ENCODE measurements around the gene HECW1. TPM values are rescaled to one million over a fixed set of nuclear protein-coding genes. Genes with fewer than 3 reads are reported as not detected.

HECW1 gene
- total RNA-seq, 3 donors from 2014 or later = 0.76 to 1.6 (median 1.2) TPM

DNA sequence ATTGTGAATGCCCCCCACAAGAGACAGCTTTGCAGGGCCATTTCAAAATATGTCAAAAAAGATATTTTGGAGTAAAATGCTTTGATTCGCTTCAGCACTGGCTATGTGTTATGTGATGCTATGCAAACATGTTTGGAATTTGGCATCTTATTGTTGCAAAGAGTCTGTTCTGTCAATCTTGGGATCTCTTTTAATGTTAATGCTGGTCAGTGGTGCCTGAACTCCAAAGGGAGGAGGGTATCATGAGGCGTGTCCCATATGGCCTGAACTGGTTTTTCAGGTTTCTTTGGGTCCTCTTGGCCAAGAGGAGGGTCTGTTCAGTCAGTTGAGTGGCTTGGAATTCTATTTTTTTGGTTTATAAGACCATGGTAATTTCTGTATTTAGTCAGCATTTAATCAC, 81.4 kb downstream of the HECW1 start:
- H3K4me3 ChIP-seq = no peak overlapping the region
- TF ChIP-seq, protein P1, sequence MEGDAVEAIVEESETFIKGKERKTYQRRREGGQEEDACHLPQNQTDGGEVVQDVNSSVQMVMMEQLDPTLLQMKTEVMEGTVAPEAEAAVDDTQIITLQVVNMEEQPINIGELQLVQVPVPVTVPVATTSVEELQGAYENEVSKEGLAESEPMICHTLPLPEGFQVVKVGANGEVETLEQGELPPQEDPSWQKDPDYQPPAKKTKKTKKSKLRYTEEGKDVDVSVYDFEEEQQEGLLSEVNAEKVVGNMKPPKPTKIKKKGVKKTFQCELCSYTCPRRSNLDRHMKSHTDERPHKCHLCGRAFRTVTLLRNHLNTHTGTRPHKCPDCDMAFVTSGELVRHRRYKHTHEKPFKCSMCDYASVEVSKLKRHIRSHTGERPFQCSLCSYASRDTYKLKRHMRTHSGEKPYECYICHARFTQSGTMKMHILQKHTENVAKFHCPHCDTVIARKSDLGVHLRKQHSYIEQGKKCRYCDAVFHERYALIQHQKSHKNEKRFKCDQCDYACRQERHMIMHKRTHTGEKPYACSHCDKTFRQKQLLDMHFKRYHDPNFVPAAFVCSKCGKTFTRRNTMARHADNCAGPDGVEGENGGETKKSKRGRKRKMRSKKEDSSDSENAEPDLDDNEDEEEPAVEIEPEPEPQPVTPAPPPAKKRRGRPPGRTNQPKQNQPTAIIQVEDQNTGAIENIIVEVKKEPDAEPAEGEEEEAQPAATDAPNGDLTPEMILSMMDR (IDR thresholded peaks at IDR 0.05) = no peak
- no peaks in the 10 kb centered on the region for H3K9me3 ChIP-seq
- DNase-seq (no peak), ATAC-seq (no peak)
- no peaks in the 10 kb centered on the region for H3K36me3 ChIP-seq (ENCODE audit: low read depth)
- no peaks in the 10 kb centered on the region for H3K4me1 ChIP-seq (ENCODE audit: low read depth)
- intact Hi-C loops (cut with DNase I, micrococcal nuclease) = no loop called here

DNA sequence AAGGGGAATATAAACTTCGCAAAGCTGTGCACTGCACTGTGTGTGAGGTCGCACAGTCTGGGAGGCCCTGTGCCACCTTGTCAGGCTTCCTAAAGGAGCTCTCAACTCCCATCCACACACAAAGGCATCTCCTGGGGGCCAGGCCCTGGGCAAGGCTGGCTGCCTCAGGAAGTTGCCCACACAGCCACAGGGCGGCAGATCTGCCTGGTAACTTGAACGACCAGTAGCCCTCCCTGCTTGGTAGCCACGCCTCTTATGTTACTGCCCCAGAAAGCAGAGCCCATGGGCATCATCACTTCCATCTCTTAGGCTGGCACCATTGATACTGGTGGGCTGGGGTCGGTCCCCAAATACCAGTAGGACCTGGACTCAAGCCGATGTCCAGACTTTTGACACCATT, 82.8 kb downstream of the HECW1 start:
- intact Hi-C loops (cut with DNase I, micrococcal nuclease) = no loop called here
- Histone ChIP-seq H3K4me3 (no peak overlapping the region), H3K36me3 (ENCODE audit: low read depth) (no peaks in the 10 kb centered on the region), H3K4me1 (ENCODE audit: low read depth) (no peaks in the 10 kb centered on the region), H3K9me3 (no peaks in the 10 kb centered on the region)
- no peak for DNase-seq
- ATAC-seq = no peak
- TF ChIP-seq, protein P1 (IDR thresholded peaks at IDR 0.05) = no peak

DNA sequence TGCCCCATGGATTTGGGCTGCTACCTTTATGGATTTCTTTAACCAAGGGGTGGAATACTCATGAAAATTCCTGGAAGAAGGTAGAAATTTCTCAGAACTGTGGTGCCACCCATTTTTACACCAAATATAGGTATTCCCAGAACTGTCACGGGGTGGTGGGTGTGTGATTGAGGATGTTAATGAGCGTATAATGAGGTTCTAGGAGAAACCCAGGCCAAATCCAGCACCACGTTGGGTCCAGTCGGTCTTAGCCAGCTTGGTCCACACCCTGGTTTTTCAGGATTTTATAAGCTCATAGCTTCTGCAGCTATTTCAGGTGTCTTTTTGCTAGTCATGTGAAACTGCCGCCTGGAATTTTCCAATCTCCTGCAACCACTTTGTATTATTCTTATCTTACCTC, 83.3 kb downstream of the HECW1 start:
- no peak overlapping the region for H3K4me3 ChIP-seq
- intact Hi-C loops (cut with DNase I, micrococcal nuclease) = no loop called here
- no peak for DNase-seq

DNA sequence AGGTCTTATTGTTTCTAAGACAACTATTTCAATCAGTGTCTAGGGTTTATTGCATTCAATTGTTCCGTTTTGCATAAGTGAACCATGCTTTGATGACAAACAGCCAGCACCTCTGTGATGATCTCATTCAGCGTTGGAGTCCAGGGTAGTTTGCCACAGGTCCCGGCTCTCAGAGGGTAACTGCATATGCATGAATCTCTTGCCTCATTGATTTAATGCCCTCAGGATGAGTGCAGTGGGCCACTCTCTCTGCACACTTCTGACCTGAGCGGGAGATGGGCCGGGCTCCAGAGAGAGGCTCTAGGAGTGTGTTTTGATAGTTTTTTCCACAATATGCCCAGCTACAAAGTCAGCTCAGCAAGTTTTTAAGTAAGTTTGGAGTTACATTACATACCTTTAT, 83.9 kb downstream of the HECW1 start:
- Histone ChIP-seq H3K4me3 (no peak overlapping the region), H3K4me1 (ENCODE audit: low read depth) (no peaks in the 10 kb centered on the region), H3K36me3 (ENCODE audit: low read depth) (no peaks in the 10 kb centered on the region), H3K9me3 (no peaks in the 10 kb centered on the region)
- TF ChIP-seq, protein P1 (IDR thresholded peaks at IDR 0.05) = no peak
- ATAC-seq (no peak), DNase-seq (no peak)
- intact Hi-C loops (cut with DNase I, micrococcal nuclease) = no loop called here

More for the DNA sequence above, 83.3 kb downstream of the HECW1 start:
- TF ChIP-seq, protein P1 (IDR thresholded peaks at IDR 0.05) = no peak
- no peaks in the 10 kb centered on the region for H3K9me3 ChIP-seq
- no peak for ATAC-seq
- no peaks in the 10 kb centered on the region for H3K4me1 ChIP-seq (ENCODE audit: low read depth)
- H3K36me3 ChIP-seq (ENCODE audit: low read depth) = no peaks in the 10 kb centered on the region

DNA sequence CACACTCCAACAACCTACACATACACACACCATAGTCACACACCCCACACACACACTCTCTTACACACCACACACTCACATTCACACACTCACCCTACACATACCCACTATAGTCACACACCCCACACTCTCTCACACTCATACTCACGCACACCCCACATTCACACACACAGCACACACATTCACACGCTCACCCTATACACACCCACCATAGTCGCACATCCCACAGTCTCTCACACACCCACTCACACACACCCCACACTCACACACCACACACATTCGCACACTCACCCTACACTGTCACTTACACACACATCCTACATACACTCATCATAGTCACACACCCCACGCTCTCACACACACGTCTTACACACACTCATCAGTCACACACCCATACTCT, 85.6 kb downstream of the HECW1 start:
- TF ChIP-seq, protein P1 (IDR thresholded peaks at IDR 0.05) = no peak
- DNase-seq (no peak), ATAC-seq (no peak)
- H3K9me3 ChIP-seq = no peaks in the 10 kb centered on the region
- H3K4me3 ChIP-seq = no peak overlapping the region
- no peaks in the 10 kb centered on the region for H3K36me3 ChIP-seq (ENCODE audit: low read depth)
- intact Hi-C loops (cut with DNase I, micrococcal nuclease) = no loop called here
- no peaks in the 10 kb centered on the region for H3K4me1 ChIP-seq (ENCODE audit: low read depth)

DNA sequence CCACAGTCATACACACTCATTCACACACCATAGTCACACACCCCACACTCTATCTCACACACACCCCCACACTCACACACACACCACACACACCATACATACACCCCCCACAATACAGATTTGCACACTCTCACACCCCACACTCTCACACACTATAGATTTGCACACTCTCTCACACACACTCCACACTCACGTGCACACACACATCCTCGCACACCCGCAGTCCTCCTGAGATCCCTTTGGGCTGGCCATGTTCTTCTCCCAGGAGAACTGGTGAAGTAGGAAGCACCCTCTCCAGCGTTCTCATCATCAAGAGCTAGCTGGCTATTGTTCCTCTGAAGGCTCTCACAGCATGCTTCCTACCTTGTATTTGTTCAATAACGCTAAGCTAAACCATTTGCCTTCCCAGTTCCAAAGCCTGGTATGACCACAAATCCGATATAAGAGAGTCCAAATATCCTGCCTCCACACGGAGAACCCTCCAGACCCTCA, 86.2 kb downstream of the HECW1 start:
- ATAC-seq = no peak
- H3K4me3 ChIP-seq = no peak overlapping the region
- TF ChIP-seq, protein P1 (IDR thresholded peaks at IDR 0.05) = no peak
- intact Hi-C loops (cut with DNase I, micrococcal nuclease) = no loop called here
- H3K36me3 ChIP-seq (ENCODE audit: low read depth) = no peaks in the 10 kb centered on the region
- no peaks in the 10 kb centered on the region for H3K9me3 ChIP-seq
- H3K4me1 ChIP-seq (ENCODE audit: low read depth) = no peaks in the 10 kb centered on the region
- DNase-seq = no peak
